Ascending aorta (tissue), 2 donors: ENCODE results near the gene SERPINE3. TPM values are rescaled to one million over a fixed set of nuclear protein-coding genes. Genes with fewer than 3 reads are reported as not detected.

Experiments used
- DNase-seq, 2 donors: peaks; one replicate each; pipeline ENCODE4 v3.0.0-alpha.2; 2019; ENCODE audit warnings: low spot score in 2 of 2
- H3K27ac ChIP-seq, 2 donors: fragments of 200-600 bp; sonication (generic); one replicate each; pipeline ENCODE4 v1.5.1; 2016 to 2017; ENCODE audit warnings: mild to moderate bottlenecking in 1 of 2
- H3K27me3 ChIP-seq: fragments of 200-600 bp; sonication (generic); one replicate; pipeline ENCODE4 v1.5.1; 2017
- H3K36me3 ChIP-seq, 2 donors: fragments of 200-600 bp; sonication (generic); one replicate each; pipeline ENCODE4 v1.5.1; 2016
- H3K4me1 ChIP-seq, 2 donors: fragments of 200-600 bp; sonication (generic); one replicate each; pipeline ENCODE4 v1.5.1; 2016 to 2017; ENCODE audit warnings: mild to moderate bottlenecking in 1 of 2
- H3K4me3 ChIP-seq, 2 donors: fragments of 200-600 bp; sonication (generic); one replicate each; pipeline ENCODE4 v1.5.1; 2016 to 2017; ENCODE audit warnings: mild to moderate bottlenecking in 1 of 2
- H3K9me3 ChIP-seq, 2 donors: fragments of 200-600 bp; sonication (generic); one replicate each; pipeline ENCODE4 v1.5.1; 2016
- CTCF ChIP-seq, 3 experiments: fragments of 200-600 bp in 2 of 3; fragments of 450-650 bp in 1 of 3; sonication (generic) in 2 of 3; IDR thresholded peaks; one replicate each; pipeline ENCODE4 v1.5.1; 2016 to 2019; ENCODE audit warnings: antibody characterized with exemption in 3 of 3, mild to moderate bottlenecking in 1 of 3, moderate library complexity in 1 of 3
- intact Hi-C: fragments of 100-400 bp; cut with DNase I; formaldehyde crosslinking; loops from one replicate; pipeline ENCODE4 v1.15.1; 2023
- total RNA-seq: library from RNA; depleted of rRNA; stranded (reverse); fragments of >200 nt; gene quantifications from one replicate; pipeline ENCODE4 v1.1.0, GENCODE V29; 2016

SERPINE3 gene
- total RNA-seq, 1 donor from 2014 or later, result not detected

DNA sequence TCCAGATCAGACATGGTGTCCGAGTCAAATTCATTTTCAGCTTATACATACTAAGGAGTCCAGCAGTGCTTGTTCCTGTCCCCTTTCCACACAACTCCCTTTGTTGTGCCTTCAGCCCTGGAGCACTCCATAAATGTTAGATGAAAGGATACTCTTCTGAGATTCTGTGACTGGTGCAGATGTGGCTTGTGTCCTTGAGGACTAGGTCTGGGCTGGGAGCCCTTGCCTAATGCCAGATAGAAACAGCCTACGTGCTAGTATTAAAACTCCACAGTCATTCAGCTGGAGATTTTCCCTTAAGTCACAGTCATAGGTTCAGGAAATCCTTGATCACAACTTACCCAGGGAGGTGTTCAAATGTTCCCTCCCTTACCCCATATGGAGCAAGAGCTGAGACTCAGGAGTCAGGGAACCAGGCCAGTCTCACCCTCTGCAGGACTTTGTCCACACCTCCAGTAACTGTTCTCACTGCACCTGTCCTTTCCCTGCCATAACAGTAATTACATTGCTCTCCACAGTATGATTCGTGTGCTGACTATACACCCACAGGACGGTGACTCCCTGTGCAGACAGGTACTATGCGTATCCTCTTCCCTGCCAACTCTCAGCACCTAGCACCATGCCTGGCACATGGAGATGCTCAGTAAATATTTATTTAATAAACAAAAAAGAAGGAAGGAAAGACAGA is 15.5 kb upstream of the SERPINE3 start:
- Histone ChIP-seq H3K4me3 (no peak overlapping the region), H3K27ac (no peak overlapping the region), H3K36me3 (no peaks in the 10 kb centered on the region), H3K27me3 (no peaks in the 10 kb centered on the region), H3K4me1 (peaks cover 0 to 6% of the 10 kb centered on the region in 2 donors), H3K9me3 (no peaks in the 10 kb centered on the region)
- intact Hi-C loops, result no loop called here
- no peak for TF ChIP-seq CTCF (IDR thresholded peaks at IDR 0.05)
- no peak for DNase-seq

DNA sequence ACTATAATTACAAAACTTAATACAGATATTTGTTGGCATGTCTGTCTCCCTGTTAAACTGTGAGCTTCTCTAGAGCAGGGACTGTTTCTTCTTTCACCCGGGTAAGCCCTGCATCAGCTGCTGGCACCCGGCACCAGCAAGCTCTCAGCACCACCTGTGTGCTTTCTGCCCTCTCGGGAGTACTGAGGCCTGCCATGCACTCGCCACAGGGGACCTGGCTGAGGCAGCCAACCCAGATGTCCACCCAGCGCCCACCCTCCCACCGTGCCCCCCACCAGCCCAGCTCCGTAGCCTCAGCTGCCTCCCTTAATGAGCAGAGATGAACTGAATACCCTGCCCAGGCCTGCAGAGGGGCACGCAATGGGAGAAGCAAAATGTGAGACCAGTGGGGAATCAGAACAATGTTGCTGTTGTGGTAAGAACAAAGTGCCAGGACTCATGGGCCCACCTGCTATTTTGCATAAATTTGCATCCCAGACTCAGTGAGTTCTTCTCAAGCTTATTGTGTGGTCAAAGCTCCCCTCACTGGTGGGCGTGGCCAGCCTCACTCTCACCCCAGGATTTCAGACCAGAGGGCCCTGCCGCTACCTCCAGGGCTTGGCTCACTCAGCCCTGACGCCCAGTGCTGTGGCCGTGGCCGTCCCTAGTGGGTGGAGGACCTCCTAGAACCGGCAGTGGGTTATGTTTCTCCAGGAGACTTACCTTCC is 14.6 kb upstream of the SERPINE3 start:
- intact Hi-C loops, result no loop called here
- H3K4me1 ChIP-seq, result peaks cover 0 to 6% of the 10 kb centered on the region in 2 donors
- no peak overlapping the region for H3K4me3 ChIP-seq
- H3K27ac ChIP-seq, result no peak overlapping the region
- no peak for TF ChIP-seq CTCF (IDR thresholded peaks at IDR 0.05)
- no peaks in the 10 kb centered on the region for H3K36me3 ChIP-seq
- no peaks in the 10 kb centered on the region for H3K9me3 ChIP-seq
- DNase-seq, result no peak
- H3K27me3 ChIP-seq, result no peaks in the 10 kb centered on the region

- no peaks in the 10 kb centered on the region for H3K36me3 ChIP-seq
- H3K27me3 ChIP-seq, result no peaks in the 10 kb centered on the region
- no peak for TF ChIP-seq CTCF (IDR thresholded peaks at IDR 0.05)
- H3K4me1 ChIP-seq, result peaks cover 0 to 6% of the 10 kb centered on the region in 2 donors
- H3K9me3 ChIP-seq, result no peaks in the 10 kb centered on the region
- no peak overlapping the region for H3K27ac ChIP-seq
- no peak for DNase-seq
- intact Hi-C loops, result no loop called here
- no peak overlapping the region for H3K4me3 ChIP-seq
Observed at GRCh38 chr13:51325837-51326236, 13.7 kb upstream of the SERPINE3 start.

GRCh38 chr13:51326777-51327176 is 12.7 kb upstream of the SERPINE3 start:
- Histone ChIP-seq H3K27ac (no peak overlapping the region), H3K4me3 (no peak overlapping the region), H3K27me3 (no peaks in the 10 kb centered on the region), H3K36me3 (no peaks in the 10 kb centered on the region), H3K4me1 (peaks cover 0 to 2% of the 10 kb centered on the region in 2 donors), H3K9me3 (no peaks in the 10 kb centered on the region)
- no peak for TF ChIP-seq CTCF (IDR thresholded peaks at IDR 0.05)
- intact Hi-C loops, result no loop called here
- DNase-seq, result no peak

DNA sequence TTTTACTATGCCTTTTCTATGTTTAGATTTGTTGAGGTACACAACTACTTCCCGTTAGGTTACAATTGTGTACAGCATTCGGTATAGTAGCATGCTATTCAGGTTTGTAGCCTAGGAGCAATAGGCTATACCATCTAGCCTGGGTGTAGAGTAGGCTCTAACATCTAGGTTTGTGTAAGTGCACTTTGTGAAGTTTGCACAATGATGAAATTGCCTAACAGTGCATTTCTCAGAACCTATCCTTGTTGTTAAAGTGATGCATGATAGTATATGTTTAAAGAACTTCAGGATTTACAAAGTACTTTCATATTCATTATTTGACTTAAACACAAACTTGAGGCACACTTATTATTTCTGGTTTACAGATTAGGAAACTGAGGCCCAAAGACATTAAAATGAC is 11.5 kb upstream of the SERPINE3 start:
- no peaks in the 10 kb centered on the region for H3K9me3 ChIP-seq
- TF ChIP-seq CTCF (IDR thresholded peaks at IDR 0.05), result no peak
- DNase-seq, result no peak
- no peak overlapping the region for H3K4me3 ChIP-seq
- no peaks in the 10 kb centered on the region for H3K27me3 ChIP-seq
- no peaks in the 10 kb centered on the region for H3K4me1 ChIP-seq
- intact Hi-C loops, result no loop called here
- no peak overlapping the region for H3K27ac ChIP-seq
- H3K36me3 ChIP-seq, result no peaks in the 10 kb centered on the region
